Erythroblast (primary cell): ENCODE data around the gene ZNF784.

Experiments used
- GATA1 ChIP-seq: IDR thresholded peaks from 2 replicates; pipeline ENCODE4 v1.6.1; 2011; ENCODE audit warnings: low read depth, mild to moderate bottlenecking, control low read depth, low read length, moderate library complexity
- POLR2A ChIP-seq: IDR thresholded peaks from 2 replicates; pipeline ENCODE4 v1.6.1; 2011; ENCODE audit warnings: mild to moderate bottlenecking, low read length

DNA sequence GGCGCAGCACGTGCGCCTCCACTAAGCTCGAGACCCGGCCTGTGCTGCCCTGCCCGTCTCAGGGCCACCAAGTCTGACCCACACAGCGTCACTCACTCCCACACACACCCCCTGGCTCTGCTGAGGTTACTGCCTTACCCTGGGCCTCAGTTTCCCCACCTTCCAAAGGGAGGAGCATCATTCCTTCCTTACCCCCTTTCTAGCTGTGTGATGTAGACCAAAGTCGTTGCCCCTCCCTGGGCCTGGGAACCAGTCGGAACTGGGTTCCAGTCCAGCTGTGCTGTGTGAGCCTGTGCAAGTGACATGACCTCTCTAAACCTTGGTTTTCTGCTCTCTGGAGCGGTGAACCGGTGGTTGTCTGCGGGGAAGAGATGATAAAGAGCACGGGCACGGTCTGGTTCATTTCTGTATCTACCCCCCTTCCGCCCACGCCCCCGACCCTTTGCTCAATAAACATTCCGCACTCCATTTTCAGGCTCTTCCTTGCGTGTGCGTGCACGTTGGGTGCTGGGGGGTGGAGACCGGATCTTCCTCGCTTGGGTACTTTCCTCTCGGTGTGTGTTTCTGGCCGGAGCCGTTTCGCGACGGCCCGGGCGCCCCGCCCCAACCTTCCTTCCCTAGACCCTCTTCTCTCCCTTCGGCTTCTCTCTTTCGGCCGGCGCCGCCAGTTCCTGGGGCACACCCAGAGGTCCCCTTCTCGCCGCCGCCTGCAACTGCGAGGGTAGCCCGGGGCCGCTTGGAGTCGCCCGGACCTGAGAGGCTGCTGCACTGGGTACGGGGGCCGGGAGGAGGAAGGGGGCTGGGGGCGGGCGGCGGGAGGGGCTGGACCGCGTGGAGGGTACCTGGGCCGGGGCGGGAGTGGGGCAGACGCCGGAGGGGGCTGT is 18.9 kb upstream of the ZNF784 start, which contains the start of gene ZNF581:
- TF ChIP-seq POLR2A (peak; percentile 70), GATA1 (no peak)
